HG02759 (cell line): ENCODE data around the gene HAUS2.
"Not testable (repeated sequence)": the region's sequence is repeated elsewhere in the genome, so short reads cannot be mapped to it uniquely, and the experiment has no call there.

ENCODE experiments used
- ATAC-seq: cut with Tn5 transposase; IDR thresholded peaks from one replicate; pipeline ENCODE4 v1.9.1; 2021; ENCODE audit warnings: mild to moderate bottlenecking, moderate library complexity; ENCODE audit not compliant: unreplicated experiment

Gene HAUS2

DNA sequence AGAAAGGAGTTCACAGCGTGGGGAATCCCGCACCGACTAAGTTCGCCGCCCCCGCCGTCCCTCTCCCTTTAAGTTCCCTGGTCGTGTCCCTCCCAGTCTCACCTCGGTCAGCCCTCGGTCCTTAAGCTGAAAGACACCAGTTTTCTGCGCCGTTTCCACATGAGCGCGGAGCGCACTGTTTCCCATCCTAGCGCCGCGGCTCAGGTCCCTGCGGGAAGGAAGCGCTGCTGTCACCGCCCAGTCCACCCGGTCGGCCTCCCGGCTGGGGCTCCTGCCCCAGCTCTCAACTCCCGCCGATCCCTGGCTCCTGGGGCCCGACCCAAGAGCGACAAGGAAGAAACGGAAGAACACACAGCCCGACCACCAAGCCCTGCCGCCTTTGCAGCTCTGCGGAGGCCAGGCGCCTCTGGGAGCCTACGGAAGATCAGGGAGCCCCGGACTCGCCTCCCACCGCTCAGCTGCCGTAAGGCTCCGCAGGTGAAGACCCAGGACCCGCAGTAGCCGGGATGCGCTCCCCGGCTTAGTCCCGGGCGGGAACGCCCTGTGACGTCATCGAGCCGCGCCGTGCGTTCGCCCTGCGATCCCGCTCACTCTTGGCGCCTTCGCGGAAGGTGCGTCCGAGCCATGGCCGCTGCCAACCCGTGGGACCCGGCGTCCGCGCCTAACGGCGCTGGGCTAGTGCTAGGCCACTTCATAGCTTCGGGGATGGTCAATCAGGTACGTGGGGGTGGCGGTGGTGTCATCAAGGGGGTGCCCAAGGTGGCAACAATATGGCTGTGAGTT lies at the start of gene HAUS2, which contains the start of gene LRRC57:
Gene HAUS2 (plus strand): TSS at position 590 of the 783 bp plus-strand sequence. CDS start 35 bp downstream, at position 625.
Gene LRRC57 (minus strand): TSS at position 545 of the 783 bp plus-strand sequence. CDS start 359 bp downstream, at position 186.
- ATAC-seq: peak; percentile 91

DNA sequence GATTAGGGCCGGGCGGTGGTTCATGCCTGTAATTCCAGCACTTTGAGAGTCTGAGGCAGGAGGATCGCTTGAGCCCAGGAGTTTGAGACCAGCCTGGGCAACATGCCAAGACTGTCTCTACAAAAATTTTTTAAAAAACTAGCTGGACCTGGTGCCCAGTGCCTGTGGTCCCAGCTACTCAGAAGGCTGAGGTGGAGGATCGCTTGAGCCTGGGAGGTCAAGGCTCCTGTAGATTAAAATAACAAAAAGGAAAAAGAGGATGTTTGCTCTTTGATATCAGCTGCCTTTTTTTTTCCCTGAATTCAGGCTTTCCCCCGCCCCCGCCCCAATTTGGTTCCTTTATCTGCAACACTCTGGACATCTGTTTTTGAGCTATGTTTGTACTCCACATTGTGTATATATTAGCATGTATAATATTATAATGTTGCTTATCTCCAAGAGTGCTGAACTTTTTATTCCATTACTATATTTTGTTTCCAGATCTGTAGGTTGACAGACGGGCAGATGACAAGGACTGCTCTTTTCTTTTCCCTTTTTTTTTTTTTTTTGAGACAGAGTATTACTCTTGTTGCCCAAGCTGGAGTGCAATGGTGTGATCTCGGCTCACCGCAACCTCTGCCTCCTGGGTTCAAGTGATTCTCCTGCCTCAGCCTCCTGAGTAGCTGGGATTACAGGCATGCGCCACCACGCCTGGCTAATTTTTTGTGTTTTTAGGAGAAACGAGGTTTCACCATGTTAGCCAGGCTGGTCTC lies 48.6 kb upstream of the HAUS2 start:
- ATAC-seq: no peak

DNA sequence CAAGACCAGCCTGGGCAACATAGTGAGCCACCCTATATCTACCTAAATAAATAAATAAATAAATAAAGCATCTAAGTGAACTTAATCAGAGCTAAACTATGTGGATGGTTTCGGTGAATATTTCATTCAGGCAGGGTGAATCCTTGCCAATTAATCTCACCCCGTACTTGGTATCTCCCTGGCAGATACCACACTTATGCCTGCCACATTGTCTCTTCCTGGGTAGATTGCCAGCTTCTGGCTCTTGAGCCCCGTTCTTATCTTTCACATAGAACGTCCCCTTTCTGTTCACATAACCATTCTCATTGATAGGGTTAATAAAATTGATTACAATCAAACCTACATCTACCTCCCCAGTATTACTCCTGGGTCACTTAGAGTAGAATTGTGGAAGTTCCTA lies 46.2 kb upstream of the HAUS2 start:
- ATAC-seq: no peak

DNA sequence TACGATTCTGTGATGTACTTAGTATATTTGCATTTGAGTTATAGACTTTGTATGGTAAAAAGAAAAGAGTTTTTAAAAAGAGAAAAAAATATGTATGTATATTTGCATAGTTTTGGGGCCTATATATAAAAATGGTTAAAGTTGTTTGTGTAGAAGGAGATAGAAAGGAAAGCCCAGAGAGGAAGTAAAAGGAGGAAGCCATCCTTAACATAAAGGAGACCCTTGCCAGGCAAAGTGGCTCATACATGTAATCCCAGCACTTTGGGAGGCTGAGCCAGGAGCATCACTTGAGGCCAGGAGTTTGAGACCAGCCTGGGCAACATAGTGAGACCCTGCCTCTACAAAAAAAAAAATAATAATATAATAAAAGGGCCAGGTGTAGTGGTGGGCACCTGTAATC lies 44.8 kb upstream of the HAUS2 start:
- ATAC-seq: no peak

DNA sequence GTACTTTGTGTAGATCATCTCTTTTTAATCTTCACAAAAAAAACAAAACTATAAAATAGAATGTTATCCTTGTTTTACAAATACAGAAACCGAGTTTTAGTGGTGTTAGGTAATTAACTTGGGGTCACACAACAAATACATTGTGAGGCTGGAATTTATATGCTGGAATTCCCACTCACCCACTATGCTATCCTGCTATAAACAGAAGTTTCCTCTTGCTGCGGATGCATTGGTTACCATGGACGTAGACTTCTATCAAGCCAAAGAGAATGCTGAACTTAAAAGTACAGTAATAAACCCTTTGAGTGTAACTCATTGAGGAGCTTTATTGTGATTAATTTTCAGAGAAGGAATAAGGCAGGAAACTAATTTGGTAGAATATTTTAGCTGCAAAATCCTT lies 44.0 kb upstream of the HAUS2 start:
- peak; percentile 16 for ATAC-seq

DNA sequence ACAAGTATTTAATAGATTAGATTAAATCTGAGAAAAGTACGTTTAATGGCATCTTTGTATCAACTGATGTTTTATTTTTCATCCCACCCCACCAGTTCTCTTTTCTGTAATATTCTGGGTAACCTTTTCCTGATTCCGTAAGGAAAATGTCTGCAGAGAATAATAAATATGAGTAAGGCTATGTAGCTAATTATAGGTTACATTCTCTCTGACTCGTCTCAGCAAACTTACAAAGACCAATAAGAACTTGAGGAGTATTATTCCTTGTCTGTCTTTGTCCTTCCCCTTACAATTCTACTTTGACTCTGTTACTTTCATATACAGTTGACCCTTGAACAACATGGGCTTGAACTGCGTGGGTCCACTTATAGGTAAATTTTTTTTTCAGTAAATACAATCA lies 41.1 kb upstream of the HAUS2 start:
- ATAC-seq: no peak

DNA sequence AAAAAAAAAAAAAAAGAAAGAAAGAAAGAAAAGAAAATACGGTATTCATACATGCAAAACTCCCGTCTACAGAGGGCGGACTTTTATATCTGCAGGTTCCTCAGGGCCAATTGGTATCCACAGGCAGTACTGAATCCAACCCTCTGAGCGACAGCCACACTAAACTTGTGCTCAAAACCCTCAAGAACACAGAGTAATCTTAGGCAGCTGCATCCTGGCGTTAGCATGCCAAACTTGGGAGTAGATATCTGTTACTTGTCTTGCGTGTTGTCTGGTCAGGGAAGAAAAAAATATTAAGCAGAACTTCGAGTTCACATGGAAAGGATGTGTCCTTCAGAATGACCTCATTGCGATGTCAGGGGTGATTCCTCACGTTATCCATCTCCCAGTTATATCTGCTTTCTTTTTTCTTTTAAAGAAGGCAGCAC lies 40.4 kb upstream of the HAUS2 start:
- ATAC-seq: no peak

DNA sequence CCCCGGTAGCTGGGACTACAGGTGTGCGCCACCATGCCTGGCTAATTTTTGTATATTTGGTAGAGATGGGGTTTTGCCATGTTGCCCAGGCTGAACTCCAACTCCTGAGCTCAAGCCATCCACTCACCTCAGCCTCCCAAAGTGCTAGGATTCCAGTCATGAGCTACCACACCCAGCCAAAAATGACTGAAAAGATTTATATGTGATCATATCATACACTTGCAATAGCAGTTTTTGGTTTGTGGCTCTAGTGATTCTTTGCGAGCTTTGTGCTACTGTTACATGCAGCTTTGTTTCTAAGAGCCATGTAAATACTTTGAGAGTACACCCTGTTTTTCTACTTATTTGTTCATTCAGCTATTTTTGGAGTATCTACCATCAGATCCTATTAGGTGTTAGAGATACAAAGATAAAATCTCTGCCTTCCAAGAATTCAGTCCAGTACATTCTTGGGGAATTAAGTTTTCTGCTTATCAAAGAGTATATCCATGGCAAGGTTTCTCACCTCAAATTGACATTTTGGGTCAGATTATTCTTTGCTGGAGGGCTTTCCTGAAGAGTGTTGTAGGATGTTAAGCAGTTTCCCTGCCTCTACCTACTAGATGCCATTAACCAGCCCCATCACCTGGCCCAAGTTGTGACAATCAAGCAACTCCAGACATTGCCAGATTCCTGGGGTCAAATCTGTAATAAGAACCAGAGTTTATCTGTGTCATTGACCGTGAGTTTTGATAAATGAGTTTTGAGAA lies 38.2 kb upstream of the HAUS2 start:
- ATAC-seq: no peak

DNA sequence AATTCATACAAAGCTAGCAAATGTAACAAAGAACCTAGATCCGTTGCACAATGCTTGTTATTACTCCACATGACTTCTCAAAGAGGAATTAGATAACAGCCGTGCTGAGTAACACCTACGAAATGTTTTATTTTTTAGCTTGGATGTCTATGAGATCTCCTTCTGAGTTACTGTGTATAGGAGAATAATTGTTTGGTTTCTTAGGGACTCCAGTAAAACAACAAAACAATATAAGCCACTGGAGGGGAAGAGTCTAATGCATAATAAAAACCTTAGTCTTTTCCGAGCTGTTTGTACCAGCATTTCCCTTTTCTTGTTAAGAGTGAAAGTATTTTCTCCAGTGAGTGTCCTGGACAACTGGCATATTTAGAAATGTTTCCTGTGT lies 37.6 kb upstream of the HAUS2 start:
- ATAC-seq: no peak

DNA sequence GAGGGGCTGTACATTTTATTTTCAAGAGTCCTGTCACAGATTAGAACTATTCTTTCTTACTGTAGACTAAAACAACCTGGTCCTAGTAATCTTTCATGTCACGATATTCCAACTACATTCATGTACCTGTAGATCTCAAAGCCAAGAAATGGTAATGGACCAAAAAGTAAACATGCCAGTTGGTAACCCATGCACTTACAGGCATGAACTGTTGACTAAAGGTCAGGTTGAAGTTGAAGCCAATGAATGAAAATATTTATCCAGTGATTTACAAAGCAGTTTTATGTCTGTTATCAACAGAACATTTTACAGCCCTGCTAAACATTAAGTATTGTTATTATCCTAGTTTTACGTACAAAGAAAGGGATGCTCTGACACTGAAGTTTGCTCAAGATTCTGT lies 25.3 kb upstream of the HAUS2 start:
- no peak for ATAC-seq

DNA sequence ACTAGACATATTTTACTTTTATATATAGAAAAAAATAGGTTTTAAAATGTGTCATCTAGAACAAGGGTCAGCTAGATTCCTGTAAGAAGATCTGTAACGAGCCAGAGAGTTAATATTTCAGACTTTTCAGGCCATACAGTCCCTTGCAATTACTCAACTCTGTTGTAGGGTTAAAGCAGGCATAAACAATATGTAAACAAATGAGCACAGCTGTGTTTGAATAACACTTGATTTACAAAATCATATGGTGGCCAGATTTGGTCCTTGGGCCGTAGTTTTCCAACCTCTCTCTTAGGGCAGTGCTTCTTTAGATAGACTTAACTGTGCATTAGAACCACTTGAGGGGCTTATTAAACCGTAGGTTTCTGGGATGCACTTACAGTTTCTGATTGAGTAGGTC lies 19.7 kb upstream of the HAUS2 start:
- no peak for ATAC-seq

DNA sequence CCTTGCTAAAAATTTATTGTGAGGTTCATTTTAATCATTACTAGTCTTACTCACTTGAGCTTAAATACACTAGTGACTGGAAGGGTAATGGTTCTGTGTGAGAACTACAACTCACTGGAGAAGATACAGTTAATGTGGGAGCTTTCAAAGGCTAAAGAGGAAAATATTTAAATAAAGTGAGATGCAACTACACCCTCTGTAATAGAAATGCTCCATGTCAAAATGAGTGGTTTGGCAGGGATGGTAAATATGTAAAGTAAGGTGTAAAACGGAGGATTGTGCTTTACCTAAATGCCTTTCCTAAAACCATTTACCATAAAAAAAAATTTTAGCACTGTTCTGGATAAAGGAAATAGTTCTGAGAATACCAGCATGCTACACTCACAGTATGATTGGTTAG lies 15.4 kb upstream of the HAUS2 start:
- ATAC-seq: no peak

DNA sequence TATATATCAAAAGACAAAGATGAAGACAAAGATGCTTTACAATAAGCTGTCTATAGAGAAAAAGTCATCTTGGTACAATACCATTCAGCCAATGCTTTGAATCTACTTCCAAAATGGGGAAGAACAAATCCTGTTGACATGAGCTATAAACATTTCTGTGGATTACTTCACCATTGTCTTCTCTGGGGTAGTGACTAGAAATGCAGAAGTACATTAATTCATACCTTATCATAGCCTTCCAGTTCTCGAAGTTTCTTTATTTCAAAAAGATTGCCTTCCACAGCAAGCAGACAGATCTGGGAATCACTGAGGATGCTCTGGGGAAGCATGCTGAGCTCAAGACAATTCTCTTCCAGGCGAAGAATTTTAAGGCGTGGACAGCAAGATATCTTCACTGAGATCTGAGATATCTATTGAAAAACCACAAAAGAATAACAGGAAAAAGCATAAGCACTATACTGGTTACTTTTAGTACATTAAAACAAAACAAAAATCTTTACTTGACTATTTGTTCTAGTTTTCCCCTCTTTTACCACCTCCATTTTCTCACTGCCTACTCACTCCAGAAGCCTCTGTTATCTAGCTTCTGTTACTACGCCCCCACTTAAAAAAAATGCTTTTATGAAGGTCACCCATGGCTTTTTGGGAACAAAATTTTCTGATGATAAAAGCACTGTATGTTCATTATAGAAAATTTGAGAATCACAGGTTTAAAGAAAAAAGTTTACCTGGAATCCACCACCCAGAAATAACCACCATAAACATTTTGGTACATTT lies 3.6 kb upstream of the HAUS2 start:
- ATAC-seq: no peak

DNA sequence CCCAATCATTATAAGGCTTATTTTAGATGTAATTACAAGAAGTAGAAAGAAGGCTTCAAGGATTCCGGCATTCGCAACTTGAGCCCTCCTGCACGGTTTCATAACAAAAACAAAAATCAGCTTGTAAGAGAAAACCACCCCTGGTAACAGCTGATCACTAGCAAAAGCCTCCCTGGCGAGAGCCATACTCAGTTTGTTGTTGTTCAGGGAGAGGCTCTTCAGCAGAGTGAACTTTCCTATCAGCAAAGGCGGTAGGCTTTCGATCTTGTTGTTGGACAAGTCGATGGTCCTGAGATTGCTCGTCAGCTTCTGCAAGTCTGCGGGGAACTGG lies 755 bp upstream of the HAUS2 start:
- no peak for ATAC-seq

DNA sequence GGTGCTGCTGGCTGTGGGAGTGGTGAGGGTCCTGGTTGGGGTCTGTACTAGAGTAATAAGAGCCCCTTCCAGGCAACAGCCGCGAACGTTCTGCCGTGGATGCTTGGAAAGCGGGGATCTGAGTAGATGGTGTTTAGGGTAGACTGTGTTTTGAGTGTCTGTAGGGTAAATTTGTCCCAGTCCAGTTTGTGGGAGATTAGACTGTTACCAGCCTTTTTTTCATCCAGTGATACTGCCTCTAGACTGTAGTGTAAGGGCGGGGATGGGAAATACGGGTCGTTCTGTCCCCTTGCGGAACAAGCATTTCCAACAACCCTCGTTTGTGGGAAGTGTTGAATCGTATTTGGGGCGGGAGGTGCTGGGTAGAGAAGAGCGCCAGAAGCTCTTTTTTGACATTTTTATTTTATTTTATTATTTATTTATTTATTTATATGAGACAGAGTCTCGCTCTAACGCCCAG lies 424 bp downstream of the HAUS2 start:
- peak; percentile 47 for ATAC-seq

DNA sequence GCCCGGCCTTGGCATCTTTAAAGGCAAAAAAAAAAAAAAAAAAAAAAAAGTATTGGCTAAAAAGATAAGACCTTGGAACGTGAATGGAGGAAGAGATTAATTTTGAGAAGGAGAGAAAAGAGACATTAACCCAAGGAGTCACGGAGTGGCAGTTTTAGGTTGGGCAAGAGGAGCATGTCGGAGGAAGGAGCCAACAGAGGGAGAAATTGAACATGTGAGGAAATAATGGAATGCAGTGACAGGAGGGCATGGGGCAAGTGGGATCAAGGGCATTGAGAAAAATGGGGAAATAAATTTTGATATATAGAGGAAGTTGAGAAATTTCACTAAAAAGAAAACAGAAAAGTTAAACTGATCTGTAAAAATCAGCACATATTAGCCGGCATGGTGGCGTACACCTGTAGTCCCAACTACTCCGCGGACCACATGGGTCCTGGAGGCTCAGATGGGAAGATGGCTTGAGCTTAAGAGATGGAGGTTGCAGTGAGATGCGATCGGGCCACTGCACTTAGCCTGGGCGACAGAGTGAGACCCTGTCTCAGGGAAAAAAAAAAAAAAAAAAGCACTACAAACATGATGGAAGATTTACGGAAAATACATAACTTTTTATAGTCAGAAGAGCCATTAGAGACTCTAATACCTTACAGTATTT lies 1.2 kb downstream of the HAUS2 start:
- ATAC-seq: no peak

DNA sequence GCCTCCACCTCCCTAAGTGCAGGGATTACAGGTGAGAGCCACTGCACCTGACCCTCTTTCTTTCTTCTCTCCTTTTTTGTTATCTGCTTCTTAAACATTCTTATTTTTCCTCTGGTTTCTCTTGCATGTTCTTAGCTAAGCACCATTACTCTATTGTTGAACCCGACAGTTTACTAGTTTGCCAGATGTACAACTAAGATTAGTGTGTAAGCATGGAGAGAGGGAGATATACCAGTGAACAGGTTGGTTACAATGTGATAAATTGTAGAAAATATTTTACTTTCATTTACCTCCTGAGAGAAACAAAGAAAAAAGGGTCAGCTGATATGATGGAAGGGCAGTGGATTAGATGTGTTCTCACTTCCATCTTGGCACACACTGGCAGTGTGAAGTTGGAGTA lies 4.9 kb downstream of the HAUS2 start:
- ATAC-seq: no peak

DNA sequence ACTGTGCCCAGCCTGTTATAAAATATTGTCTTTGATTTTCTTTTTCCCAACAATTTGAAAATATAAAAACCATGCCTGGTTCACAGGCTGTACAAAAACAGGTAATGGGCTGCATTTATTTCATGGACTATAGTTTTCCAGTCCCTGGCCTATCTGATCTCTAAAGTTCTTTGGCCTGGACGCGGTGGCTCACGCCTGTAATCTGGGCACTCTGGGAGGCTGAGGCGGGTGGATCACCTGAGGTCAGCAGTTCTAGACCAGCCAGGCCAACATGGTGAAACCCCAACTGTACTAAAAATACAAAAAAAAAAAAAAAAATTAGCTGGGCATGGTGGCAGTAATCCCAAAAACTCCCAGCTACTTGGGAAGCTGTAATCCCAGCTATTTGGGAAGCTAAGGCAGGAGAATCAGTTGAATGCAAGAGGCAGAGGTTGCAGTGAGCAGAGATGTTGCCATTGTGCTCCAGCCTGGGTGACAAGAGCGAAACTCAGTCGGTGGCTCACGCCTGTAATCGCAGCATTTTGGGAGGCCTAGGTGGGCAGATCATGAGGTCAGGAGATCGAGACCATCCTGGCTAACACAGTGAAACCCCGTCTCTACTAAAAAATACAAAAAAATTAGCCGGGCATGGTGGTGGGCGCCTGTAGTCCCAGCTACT lies 8.0 kb downstream of the HAUS2 start:
- ATAC-seq: not testable (repeated sequence)

DNA sequence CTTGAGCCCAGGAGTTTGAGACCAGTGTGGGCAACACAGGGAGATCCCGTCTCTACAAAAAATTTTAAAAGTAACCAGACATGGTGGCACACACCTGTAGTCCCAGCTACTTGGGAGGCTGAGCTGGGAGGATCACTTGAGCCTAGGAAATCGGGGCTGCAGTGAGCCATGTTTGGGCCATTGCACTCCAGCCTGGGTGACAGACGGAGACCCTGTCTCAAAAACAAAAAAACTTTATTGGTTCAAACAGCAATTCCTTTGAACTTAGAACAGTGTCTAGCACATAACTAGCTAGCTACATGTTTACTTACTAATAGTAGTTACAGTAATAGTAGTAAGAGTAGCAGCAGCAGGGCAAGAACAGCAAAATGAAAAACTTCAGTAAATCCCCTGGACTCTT lies 10.1 kb downstream of the HAUS2 start:
- ATAC-seq: no peak
